WTC11 (cell line): ENCODE data around the gene SFTA2.

Experiments
- TF ChIP-seq, protein P1 (sequence below): sonication (generic); formaldehyde crosslinking; conservative IDR thresholded peaks from 2 replicates; pipeline ENCODE4 v1.8.1; 2022; ENCODE audit warnings: mild to moderate bottlenecking, missing genetic modification reagents
- TF ChIP-seq, protein P2 (sequence below): fragments of 250-450 bp; sonication (Bioruptor Pico); conservative IDR thresholded peaks from 2 replicates; pipeline ENCODE4 v1.9.0; 2021; ENCODE audit warnings: mild to moderate bottlenecking

DNA sequence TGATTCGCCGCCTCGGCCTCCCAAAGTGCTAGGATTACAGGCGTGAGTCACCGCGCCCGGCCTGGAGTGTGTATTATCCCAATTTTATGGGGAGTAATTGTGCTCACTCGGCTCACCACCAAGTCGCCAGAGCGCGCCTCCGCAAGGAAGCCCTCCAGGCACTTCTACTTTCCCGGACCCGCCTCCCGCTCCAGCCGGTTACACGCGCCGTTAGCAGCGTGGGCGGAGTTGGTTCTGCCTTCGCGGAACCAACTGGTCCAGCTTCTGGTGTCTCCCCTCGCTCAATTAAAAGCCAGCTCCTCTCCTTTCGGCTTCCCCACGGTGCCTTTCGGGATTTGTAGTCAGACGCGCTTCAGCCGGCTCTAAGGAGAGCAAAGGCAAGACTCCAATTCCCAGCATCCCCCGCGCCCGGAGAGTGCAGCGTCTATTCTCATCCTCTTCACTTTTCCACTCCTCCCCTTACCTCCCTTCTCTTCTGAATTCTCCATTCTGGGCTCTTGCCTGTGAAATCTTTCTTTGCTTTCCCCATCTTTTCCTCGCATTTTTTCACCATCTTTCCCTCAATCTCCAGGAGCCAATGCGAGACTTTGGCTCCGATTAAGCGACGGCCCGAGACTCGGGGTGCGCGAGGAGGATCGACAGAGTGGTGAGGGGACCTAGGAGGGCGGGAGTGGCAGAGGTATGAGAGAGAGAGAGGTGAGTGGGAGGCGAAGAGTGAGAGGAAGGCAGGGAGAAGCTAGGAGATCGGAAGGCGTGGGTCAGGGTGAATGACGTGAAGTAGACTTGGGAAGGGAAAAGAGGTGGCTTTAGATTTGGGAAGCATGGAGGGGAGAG, 24.0 kb downstream of the SFTA2 start, which contains the start of gene GTF2H4:
- TF ChIP-seq, protein P1, sequence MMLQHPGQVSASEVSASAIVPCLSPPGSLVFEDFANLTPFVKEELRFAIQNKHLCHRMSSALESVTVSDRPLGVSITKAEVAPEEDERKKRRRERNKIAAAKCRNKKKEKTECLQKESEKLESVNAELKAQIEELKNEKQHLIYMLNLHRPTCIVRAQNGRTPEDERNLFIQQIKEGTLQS (CRISPR knock-in tag) = no peak
- TF ChIP-seq, protein P2, sequence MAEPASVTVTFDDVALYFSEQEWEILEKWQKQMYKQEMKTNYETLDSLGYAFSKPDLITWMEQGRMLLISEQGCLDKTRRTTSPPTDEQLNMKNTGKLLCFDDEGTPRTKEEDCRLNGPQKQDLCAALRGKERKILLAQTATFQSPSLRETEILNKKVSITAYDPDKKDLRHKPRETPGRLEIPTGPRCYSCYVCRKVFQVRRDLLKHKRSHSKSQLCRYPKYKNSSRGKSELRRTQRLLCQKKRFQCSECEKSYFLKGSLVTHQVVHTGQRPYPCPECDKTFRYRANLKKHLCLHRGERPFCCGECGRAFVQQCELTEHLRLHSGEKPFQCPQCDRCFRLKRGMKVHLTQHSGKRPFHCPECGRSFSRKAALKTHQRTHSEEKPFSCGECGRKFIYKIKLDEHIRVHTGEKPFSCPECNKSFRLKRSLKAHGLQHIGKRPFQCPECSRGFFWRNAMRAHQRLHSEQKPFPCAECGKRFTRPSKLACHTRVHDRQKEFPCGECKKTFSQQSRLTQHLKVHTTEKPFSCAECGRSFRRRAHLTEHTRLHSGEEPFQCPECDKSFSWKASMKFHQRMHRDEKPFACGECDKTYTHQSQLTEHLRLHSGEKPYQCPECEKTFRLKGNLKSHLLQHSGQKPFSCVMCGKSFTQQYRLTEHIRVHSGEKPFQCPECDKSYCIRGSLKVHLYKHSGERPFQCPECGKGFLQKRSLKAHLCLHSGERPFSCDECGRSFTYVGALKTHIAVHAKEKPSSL (CRISPR knock-in tag) = no peak
